GM18511 (cell line): ENCODE results near the gene NTM.

Source experiments
- ATAC-seq: cut with Tn5 transposase; IDR thresholded peaks from one replicate; pipeline ENCODE4 v1.9.1; 2021; ENCODE audit warnings: mild to moderate bottlenecking, moderate library complexity; ENCODE audit not compliant: unreplicated experiment

NTM gene

DNA sequence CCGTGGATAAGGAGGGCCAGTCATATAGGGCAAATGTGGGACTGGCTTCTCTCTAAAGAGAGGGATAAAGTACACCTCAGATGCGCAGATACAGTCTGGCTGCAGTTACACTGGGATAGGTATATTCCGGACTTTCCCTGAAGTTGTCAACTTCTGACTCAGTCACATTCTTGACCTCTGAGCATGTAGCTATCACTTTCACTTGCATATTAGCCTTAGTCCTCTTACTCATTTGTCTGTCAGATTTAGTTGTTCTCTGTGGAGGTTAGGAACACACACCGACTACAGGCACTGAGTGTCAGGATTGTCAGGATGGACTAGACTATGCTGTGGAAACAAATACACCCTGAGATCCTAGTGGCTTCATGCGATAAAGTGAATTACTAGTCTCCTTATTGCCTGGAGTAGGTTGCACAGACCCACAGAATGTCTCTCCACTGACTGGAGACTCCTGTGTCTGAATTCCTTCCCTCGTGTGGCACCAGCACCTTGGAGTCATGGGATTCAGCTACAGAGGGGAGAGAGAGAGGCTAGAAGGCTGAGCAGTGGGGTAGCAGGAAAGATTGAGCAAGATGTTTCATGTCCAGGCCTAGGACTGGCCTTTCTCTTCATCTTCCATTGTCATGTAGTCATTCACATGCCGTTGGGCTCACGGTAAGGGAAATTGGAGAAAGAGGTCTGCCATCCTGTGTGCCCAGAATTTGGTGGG is 654.3 kb downstream of the NTM start:
- ATAC-seq = peak; percentile 61

DNA sequence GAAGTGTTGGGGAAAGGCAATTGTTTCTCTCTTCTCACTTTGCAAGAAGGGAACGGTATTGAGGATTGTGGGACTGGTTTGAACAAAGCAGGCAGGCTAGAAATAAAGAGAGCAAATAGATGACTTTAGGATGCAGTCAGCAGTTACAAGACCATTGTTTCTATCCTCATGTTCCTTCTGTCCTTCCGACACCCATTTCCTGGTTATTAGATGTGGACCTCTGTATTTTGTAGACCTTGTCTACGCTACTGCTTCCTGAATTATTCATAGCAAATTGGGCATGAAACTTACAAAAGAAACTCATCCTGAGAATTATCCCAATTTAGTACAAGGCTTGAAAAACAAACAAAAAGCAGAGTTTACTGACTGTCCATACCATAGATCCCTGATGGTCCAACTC is 656.3 kb downstream of the NTM start:
- no peak for ATAC-seq

DNA sequence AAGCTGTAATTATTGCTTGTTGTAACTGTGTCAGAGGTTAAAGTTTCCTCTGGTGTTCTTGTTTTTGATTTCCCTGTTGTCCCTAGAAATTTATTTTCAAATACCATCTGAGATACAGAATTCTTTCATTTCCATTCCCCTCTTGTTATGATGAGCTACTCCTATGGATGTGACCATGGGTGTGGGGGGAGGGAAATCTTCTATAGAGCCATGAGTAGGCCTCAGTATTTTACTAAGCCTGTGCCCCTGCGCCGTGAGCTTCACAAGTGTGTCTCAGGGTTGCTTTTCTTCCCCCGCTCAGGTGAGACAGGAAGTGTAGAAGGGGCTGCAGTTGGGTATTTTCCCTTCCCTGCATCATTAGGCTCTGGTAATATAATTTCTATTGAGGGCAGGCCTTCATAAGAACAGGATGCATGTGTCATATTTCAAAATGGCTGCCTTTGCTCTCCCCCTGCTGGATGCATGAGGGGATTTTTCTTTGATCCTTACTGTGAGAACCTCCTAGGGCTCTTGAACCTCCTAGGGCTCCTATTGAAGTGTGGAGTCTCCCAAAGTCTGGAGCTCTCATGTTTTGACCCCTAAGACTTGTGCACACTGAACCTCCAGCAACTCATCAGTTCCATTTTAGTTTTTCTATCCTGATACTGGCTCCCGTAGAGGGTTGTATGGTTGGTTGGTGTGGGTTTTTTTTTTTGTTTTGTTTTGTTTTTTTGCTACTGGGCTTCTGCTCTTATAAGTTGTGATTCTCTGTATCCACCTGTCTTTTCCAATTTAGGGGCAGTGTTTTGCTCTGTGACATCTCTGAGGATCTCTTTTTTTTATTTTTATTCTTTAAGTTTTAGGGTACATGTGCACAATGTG is 658.2 kb downstream of the NTM start:
- peak; percentile 78 for ATAC-seq

DNA sequence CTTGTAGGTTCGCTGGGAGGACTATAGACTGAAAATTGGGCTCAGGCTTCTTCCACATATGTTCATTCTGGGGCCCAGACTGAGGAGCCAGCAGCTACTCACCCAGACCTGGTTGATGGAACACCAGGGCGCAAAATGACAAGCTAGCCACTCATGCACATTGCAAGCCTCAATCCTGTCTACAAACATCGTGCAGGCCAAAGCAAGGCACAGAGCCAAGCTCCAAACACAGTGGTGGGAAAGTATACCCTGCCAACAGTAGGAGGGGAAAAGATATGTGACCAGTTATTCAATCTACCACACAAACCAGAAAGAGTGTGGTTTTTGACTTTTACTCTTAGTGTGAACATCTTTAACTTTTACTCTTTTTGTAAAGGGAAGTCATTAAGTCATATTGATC is 660.5 kb downstream of the NTM start:
- ATAC-seq = no peak

DNA sequence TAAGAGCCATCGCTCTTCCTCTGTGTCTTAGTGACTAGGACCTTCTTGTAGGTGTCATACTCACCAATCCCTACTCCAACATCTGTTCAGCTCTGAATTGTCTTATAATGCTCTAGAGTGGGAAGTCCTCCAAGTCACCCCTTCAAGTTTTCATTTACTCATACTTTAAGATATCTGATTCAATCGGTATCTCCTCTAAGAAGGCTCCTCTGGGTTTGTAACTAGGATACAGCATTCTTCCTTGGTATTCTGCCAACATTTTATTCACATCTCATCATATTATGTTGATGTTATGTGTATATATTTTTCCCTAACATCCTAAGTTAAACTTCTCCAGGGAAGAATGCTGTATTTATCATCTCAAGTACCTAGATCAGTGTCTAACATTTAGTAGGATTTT is 662.1 kb downstream of the NTM start:
- no peak for ATAC-seq

DNA sequence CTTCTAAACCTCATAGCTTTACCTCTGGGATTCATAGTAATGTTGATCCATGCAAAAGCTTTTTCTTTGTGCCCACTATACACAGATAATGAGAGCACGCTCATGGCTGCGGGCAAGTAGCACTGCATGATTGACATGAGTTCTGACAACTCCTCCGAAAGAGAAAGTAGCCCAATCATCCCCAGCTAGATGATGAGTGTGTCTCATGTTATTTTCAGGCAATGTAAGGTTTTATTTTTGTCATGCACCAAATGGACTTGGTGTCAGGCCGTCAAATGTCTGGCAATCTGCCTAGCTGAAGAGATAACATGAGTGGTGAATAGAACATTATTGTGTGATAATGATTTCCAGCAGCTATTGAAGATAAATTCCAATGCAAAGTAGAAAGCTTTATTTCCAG is 662.6 kb downstream of the NTM start:
- ATAC-seq = no peak

DNA sequence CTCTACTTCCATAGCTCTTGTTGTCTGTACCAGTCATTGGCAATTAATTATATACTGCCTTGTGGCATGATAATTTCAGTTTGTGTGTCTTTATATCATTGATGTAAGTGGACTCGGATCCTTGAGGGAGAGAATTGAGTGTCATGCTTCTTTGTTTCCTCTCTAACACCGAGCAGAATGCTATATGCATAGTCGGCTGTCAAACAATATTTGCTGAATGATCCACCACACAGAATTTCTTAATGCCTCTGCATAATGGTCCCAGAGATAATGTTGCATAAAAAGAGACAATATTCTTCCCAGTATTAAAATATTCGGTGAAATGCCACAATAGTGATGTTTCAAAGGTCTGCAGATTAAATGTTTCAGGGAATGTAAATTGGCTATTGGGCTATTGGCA is 664.8 kb downstream of the NTM start:
- ATAC-seq = no peak

DNA sequence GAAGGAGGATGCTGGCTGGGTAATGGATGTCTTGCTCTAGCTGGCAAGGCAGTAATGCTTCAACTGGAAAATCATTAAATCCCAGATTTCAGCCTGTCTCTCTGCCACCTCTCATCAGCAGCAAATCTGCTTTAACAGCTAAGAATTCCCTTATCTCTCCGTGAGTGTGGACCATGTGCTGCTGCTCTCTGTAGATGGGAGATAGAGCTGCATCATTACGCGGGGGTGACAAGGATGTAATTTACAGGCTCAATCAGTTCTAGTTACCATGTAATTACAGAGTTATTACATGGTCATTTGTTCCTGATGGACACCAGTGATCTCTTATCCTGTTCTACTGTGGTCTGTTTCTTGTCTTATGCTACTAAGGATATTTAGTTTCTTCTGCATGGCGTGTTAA is 665.4 kb downstream of the NTM start:
- no peak for ATAC-seq

DNA sequence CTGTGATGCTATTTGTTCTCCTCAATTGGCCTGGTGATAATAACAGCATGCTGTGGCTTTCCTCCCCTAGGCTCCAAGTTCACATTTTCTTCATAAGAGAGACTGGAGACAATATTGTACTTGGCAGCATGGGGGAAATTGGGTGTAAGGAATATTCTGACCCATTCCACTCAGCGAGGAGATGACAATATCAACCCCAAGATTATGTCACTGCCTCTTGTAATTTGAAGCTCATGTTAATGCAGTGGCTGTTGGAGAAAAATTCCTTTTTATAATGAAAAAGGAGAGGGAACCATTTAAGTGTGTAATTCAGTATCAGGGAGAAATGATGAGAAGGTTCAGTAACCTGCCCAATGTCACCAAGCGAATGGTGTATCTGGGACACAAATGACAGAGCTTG is 665.8 kb downstream of the NTM start:
- no peak for ATAC-seq

DNA sequence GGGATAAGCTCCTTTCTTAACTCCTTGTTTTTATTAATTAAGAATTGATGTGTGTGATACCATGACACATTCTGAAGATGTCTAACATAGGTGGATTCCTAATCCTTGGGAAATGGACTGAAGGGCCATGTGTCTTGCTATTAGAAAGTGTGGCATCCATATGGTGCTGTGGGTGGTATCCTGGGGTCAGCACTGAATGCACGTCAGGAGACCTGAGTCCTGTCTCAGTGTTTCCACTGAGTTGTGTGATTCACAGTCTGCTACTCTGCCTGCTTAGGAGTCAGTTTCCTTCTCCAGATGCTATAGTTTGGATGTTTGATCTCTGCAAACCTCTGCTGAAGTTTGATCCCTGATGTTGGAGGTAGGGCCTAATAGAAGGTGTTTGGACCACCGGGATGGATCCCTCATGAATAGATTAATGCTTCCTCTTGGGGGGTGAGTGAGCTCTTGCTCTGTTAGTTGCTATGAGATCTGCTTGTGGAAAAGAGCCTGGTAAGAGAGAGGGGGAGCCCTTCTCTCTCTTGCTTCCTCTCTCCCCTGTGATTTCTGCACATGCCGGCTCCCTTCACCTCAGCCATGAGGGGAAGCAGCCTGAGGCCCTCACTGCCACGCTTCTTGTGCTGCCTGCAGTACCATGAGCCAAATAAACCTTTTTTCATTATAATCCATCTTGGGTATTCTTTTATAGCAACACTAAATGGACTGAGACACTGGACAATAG is 666.5 kb downstream of the NTM start:
- ATAC-seq = no peak

DNA sequence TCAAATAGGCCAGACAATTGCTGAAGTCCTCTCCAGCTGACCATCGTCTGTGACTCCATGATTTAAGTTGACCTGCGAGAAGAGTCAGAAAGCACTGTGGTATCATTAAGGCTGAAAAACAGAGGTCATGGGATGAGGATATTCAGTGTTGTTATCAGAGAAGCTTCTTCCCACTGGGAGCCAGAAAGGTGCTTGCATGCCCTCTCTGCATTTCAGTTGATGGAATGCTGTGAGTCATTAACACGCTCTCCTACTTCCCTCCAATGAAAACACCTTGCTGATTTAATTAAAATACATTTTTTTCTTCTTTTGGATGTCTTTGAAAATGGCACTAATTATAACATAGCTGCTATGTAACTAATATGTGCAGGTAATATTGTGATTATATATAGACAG is 667.0 kb downstream of the NTM start:
- no peak for ATAC-seq

DNA sequence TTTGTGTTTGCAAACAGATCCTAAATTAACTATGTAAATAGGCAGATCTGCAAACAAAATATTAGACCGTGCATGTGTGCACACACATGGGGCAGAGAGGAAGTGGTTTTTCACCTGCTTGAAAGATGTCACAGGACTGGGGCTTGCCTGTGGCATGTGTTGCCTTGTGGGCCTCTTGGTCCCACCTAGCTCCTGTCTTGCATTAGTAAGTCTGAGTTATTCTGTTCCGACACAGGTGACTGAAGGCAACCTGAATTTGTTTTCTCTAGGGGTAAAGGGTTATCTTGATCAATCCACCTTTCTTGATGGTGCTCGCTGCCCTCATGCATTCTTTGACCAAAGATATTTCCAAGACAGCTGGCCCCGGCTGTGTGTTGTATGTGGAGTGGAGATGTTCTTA is 667.5 kb downstream of the NTM start:
- no peak for ATAC-seq

DNA sequence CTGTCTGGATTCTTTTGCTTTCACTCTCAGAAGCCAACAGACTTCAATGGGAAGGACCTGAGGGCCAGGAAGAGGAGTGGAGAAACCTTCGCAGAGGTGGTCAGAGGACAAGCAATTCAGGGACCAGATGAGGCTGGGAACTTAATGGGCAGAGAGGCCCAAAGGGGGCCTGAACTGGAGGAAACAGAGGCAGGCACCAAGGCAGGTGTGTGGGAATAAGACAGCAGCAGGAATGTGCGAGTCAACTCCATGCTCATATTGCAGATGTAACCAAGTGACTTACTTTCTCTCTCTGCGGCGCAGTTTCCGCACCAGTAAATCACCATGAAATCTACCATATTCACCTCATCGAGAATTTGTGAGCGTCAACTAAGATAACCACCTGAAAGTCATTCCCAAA is 669.1 kb downstream of the NTM start:
- no peak for ATAC-seq

DNA sequence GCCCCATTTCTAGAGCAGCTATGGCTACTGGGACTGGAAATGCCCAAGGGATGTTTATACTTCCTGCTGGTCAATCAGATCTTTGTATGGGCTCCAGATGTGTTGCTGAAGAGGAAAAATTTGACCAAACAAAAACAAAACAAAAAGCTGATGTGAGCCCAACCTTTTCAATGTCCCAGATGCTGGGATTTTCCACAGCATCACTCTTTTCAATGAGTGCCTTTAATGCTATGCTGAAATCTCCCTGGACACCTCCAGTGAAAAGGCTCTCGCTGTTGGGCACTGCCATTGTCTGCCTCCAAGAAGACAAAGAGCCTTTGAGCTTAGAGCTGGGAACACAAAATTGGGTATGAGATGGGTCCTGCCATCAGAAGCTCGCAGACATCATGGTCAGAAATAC is 671.9 kb downstream of the NTM start:
- no peak for ATAC-seq

DNA sequence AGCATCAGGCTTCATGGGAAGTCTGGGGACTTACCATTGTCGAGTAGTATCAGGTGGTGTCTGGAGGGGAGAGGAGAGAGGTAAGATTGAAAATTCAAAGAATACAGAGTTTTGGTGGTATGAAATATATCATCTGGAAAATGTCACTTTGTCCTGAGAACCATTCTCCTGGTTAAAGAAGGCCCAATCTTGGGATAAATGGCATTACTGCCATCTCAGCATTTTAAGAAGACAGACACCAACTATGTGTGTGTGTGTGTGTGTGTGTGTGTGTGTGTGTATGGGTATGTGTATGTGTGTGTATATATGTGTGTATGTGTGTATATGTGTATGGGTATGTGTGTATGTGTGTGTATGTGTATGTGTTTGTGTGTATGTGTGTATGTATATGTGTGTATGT is 673.3 kb downstream of the NTM start:
- ATAC-seq = no peak

DNA sequence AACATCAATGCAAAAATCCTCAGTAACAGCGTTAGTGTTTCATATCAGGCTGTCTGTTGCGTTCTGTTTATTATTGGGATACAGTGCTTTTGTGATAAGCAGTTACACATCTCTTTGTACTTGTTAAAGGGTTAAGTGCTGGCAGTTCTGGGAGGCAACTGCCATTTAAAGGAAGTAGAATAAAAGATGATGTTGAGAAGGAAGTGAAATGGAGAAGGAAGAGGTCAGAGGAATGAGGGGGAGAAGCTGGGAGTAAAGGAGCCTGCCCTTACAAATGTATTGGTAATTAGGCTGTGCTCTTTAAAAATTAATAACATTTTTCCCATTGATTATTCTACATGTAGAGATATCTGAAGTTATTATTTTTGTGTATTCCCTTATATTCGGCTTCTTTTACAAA is 674.7 kb downstream of the NTM start:
- no peak for ATAC-seq

DNA sequence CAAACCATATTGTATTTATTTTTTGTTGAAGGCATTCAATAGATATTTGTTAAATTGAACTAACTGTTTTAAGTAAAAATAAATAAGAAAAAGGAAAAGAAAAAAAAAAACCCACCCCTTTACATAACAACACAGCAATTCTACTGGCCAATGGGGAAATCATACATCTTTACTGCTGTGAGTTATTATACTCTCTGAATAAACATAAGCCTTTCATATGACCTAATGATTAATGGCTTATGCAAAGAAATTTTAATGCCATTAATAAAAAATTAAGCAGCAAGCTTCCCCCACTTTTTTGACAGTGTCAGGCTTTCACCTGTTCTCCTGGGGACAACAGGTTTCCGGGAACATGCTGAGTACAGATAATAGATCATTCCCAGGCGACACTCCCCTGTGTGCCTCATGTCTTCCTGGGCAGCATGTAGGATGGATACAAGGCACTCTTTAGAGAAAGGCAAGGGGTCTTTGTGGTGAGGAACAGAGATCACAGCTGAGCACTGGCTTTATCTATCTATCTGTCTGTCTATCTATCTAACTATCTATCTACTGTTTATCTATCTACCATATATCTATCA is 676.0 kb downstream of the NTM start:
- no peak for ATAC-seq

DNA sequence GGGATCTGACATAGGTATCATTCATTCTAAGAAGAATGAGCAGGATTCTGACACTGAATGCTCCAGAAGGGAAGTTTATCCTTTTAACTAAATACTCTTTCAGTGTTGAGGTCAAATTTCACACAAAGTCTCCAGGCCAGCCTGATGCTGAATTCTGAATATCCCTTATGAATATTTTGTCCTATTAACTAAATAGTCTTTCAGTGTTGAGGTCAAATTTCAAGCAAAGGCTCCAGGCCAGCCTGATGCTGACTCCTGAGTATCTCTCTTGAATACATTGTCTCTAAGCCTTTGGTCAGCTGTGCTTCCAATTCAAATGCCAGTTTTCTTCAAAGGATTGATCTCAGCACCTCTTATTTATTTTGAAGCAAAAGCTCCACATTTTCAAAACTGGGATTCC is 676.8 kb downstream of the NTM start:
- ATAC-seq = no peak

DNA sequence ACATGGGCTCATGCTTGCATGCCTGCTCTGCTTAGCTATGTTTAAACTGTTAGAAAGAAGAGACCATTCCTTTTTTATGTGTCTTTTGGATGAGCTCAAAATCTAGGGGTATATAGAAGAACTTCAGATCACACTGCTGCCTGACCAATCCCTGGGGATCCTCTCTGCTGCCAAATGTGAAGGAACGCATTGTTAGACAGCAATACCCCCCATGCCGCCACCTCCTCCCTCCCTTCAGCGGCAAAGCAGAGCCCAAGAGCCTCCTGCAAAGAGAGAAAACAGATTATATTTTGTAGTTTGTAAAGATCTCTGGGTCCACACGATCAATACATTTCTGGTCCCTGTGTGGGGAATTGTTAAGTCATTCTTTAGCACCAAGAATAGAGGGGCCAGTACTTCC is 677.6 kb downstream of the NTM start:
- no peak for ATAC-seq

DNA sequence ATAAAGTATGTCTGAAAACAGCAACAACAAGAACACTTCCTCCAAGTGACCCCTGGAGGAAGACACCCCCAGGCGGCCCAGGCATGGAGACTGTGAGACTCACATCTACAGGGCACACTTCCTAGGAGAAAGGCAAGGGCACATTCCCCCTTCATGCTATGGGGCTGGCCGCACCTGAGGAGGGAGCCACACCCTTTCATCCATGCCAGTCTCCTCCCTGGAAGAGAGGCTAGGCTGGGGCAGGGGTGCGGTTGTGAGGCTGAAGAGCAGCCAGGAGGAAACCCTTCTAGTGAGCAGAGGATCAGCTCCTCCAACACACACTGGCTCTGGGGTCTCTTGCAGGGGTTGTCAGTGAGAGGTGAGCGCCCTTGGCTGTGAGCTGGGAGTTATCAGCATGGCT is 678.8 kb downstream of the NTM start:
- no peak for ATAC-seq

DNA sequence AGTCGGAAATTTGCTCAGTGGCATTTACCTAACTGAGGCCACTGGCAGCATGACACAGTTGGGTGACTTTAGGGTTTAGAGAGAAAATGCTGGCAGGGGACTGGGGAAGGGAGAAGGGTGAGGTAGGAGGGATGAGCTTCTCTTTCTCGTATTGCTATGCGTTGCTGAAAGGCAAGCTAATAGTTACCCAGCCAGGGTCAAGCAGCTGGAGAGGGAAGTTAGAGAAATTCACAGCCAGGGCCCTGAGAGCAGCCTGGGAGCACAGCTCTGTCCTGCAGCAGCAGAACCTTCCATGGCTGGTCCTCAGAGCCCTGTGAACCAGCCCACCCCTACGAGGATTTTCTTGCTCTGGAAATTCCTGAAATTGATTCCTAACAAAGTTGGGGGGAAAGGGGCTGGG is 679.6 kb downstream of the NTM start:
- no peak for ATAC-seq
